GM18517 (cell line): ENCODE data around the gene HJURP.
"Not testable (repeated sequence)": the region's sequence is repeated elsewhere in the genome, so short reads cannot be mapped to it uniquely, and the experiment has no call there.

Experiments
- ATAC-seq: cut with Tn5 transposase; IDR thresholded peaks from one replicate; pipeline ENCODE4 v1.9.1; 2021; ENCODE audit warnings: mild to moderate bottlenecking, moderate library complexity; ENCODE audit not compliant: unreplicated experiment

HJURP gene

GRCh38 chr2:233854241-233854981 is at the start of gene HJURP:
HJURP (minus strand) TSS chr2:233854535; CDS start chr2:233854500, 35 bp downstream.
- ATAC-seq, result peak; percentile 91

DNA sequence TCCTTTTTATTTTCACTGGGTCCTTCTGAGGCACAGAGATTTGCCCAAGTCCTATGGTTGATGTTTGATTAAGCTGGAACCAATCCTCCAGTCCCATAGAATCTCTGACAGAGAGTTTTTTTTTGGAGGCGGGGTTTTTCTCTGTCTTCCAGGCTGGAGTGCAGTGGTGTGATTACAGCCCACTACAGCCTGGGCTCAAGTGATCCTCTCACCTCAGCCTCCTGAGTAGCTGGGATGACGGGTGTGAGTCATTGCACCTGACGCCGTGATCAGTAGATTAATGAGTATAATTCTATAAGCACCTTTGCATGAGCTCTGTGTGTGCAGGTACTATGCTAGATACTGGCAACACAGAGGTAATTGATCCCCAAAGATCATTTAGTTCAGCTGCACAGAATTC is 47.5 kb upstream of the HJURP start:
- no peak for ATAC-seq

DNA sequence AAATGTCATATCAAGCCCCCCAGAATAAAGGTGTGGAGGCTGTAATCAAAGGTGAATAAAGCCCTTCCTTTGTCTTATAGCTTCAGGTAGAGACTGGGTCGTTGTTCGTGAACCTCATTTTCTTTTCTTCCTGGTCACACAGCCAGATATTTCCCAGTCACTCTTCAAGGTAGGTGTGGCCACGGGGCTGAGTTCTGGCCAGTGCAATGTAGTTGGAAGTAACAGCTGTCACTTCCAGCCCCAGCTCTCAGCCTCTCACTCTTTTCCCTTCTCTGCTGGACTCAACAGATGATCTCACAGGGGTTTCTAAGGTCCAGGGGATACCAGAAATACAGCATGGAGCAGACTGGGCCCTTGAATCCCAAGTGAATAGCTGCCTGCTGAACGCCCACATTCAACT is 47.0 kb upstream of the HJURP start:
- ATAC-seq, result no peak

DNA sequence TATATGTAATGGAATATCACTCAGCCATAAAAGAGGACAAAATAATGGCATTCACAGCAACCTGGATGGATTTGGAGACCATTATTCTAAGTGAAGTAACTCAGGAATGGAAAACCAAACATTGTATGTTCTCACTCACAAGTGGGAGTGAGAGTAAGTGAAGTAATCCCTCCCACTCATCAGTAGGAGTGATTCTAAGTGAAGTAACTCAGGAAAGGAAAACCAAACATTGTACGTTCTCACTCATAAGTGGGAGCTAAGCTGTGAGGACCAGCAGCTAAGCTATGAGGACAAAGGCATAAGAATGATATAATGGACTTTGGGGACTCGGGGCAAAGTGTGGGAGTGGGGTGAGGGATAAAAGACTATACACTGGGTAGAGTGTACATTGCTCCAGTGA is 41.9 kb upstream of the HJURP start:
- ATAC-seq, result not testable (repeated sequence)

GRCh38 chr2:233892793-233893192 is 38.5 kb upstream of the HJURP start:
- ATAC-seq, result no peak

DNA sequence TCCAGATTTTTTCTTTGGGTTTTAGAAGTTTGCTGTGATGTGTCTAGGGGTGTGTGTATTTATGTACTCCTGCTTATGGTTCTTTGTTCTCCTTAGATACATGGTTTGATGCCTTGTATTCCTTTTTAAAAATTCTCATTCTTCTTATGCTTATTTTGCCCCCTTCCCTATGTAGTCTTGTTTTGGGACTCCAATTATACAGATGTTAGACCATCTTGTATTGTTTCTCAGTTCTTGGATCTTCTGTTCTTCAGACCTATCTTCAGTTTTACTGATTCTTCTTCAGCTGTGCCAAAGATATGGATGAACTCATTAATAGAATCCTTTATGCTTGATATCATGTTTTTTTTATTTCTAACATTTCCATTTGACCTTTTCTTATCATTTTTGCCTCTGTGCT is 28.0 kb upstream of the HJURP start:
- ATAC-seq, result no peak

- ATAC-seq, result not testable (repeated sequence)
These were observed 17.8 kb upstream of the HJURP start for GRCh38 chr2:233872125-233872524.

- no peak for ATAC-seq
These were observed 17.1 kb upstream of the HJURP start for GRCh38 chr2:233871432-233871831.

DNA sequence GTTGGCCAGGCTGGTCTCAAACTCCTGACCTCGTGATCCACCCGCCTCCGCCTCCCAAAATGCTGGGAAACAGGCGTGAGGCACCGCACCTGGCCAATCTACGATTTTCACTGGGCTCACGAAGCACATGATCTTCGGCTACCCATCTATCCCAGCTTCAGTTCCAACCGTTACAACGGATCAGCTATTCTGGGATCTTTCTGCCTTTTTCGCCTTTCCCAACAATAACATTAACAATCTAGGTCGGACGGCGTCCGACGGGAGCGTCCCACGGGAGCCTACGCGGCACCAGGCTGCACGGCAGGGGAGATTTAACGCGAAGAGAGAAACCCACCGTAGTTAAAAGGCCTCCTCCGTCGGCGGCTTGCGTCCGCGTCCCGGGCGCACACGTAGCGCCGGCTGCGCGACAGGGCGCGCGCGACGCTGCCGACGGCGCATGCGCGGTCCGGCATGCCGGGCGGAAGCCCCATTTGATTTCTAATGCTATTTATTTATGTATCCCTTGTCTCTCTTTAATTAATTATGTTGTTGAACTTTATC is 13.7 kb upstream of the HJURP start, which contains the start of gene MSL3B:
TSS of gene MSL3B (minus strand) at position 394 of the 540 bp plus-strand sequence.
- peak; percentile 78 for ATAC-seq

GRCh38 chr2:233866479-233866878 is 12.1 kb upstream of the HJURP start:
- ATAC-seq, result no peak

DNA sequence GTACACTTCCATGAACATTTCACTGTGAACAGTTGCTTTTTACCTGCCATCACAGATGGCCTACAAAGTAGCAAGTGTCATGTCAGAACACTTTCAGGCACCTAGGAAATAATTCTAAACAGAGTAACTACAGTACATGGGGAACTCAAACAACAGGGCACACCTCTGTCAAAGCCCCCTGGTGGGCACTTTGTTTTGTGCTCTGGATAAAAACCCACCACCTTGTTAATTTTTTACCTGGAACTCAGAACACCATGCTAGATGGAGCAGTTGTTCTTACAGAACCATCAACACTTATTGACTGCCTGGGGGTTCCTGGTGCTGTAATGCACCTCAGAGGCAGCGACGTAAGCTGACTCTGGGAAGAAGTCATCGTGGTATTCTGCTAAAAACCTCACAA is 11.5 kb upstream of the HJURP start:
- no peak for ATAC-seq

DNA sequence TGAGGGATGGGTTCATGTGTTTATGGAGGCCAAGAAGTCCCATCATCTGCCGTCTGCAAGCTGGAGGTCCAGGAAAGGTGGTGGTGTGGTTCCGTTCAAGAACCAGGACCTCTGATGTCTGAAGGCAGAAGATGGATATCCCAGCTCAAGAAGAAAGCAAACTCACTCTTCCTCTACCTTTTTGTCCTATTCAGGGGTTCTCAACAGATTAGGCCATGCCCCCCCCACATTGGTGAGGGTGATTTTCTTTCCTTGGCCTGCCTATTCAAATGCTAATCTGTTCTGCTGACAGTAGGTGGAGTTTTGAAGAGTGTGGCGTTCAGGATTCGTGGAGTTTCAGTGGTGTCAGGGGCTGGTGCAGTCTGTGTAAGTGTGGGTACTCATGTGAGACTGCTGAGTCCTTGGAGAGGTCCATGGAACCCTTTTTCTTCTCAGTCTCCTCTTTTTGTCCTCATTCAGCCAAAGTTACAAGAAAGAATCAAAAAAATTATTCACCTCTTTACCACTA is 8.0 kb upstream of the HJURP start:
- no peak for ATAC-seq

DNA sequence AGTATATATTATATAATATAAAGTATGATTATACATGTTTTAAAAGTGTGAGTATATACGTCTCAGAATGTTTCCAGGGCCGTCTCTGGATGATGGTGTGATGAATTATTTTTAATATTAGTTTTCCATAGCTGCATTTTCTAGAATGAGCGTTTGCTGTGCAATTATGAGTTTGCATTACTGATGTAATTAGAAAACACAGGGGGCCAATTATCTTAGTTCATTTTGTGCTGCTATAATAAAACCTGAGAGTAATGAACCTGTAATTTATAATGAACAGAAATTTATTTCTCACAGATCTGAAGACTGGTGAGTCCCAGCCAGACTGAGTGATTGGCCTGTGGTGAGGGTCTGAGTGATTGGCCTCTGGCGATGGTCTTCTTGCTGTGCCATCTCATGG is 4.0 kb upstream of the HJURP start:
- ATAC-seq, result no peak

DNA sequence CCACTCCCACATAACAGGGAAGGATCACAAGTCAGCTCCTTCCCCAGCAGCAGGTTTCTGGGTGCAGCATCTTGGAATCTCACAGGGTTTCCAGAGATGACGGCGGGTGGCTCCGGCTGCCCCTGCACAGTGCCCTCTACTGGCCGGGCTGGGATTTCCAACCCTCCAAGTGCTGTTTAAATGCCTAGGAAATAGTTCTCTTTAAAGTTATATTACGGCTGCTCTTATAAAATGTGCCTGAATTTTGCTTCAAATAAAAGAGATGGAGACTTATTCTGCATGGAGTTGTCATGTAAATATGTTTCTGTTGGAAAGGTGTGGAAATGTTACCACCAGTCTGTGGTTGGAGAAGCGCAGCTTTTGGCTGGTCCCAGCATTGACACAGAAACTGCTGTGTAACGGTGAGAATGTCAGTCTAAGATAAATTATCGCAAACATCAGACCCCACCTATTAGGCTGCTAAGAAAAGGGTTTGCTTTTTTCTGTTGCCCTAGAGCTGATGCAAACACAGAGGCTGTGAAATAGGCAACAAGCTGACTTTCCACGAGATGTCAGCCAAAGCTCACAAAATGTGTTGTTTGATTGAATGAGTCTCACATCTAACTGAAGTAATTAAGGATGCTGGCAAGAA is 3.3 kb upstream of the HJURP start:
- ATAC-seq, result no peak

GRCh38 chr2:233856184-233856583 is 1.8 kb upstream of the HJURP start:
- no peak for ATAC-seq

DNA sequence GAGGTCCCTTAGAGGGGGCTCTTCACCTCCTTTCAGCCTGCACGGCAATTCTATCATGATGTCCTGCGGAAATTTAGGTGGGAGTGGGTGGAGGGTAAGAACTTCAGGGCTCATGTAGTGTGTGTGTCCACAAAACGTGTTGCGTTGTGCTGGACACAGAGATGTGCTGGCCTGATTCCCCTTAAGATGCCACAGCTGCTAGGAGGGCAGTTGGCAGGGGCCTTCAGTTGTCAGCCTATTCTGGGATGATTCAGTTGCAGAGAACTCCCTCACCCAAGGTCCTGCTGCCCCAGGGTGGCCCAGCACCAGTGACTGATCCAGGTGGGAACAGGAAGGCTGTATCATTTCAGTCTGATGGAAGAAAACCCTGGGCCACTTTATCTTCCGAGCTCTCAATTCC is 1.0 kb upstream of the HJURP start:
- ATAC-seq, result no peak

DNA sequence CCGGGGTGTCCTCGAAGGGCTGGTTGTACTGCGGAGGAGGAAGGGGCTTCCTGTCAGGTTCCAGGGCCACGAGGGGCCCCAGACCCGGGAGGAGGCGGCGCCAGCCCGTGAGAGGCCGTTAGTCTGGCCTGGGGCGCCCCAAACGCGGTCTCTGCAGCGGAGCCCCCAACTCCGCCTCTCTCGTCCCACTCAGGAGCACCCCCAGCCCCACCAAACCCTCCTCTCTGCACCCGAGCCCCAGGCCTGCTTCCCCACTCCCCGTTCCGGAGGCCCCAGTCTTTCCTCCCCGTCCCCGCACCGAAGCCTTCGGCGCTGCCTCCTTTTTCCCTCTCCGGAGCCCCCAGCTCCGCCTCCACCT is 473 bp downstream of the HJURP start:
- no peak for ATAC-seq

GRCh38 chr2:233853353-233853752 is 982 bp downstream of the HJURP start:
- no peak for ATAC-seq

GRCh38 chr2:233852056-233852455 is 2.3 kb downstream of the HJURP start:
- no peak for ATAC-seq

DNA sequence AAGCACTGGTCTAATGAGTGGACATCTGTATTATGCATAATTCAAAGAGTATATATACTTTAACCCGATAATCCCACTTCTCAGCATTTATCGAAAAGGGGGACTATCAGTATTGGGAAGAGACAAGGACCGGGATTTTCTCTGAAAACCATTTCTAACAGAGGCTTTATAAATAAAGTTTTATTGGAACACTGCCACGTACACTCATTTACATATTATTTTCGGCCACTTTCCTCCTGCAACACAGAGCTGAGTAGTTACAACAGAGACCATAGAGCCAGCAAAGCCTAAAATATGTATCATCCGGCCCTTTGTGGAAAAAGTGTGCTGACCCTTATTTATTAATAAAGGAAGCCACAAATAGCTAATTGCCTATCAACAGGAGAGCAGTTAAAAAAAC is 3.2 kb downstream of the HJURP start:
- no peak for ATAC-seq

GRCh38 chr2:233850745-233851144 is 3.6 kb downstream of the HJURP start:
- ATAC-seq, result no peak

DNA sequence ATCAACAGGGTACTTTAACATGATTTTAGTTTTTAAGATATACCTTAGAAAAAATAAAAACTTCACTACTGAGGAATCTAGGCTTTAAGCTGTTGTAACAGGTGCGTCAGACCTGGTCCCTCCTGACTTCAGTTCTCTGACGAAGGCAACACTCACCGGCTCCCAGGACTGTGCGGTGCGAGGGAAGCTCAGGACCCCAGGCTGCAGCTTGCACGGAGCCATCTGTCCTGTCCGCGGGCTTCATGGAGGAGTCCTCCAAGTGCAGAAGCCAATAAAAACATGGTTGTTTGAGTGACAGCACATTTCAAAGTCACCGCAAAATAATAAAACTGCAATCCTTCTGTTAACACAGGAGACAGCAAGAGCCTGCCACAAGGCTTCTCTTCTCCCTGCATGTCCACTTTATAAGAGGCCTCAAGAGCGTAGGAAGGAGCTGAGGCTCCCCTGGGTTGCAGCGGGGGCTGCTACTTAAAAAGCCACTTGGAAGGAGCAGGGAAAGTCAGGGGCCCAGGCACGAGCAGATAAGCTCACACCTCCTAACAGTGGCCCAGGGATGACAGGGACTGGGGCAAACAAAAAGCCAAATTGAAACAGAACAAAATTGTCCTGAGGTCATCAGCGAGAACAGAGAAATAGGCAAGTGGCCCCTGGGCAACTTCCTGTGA is 4.6 kb downstream of the HJURP start:
- no peak for ATAC-seq
